GM12875 (cell line): ENCODE results near the gene APCDD1L.
"Not testable (repeated sequence)": the region's sequence is repeated elsewhere in the genome, so short reads cannot be mapped to it uniquely, and the experiment has no call there.

Source experiments
- H3K4me3 ChIP-seq: one replicate; pipeline ENCODE4 v1.5.1; 2011; ENCODE audit warnings: low read depth, low read length, control low read depth
- TF ChIP-seq, protein P1 (sequence below): IDR thresholded peaks from 2 replicates; pipeline ENCODE4 v1.5.1; 2011; ENCODE audit warnings: low read depth, mild to moderate bottlenecking, control low read depth, inconsistent platforms, low read length, moderate library complexity, borderline replicate concordance; ENCODE audit not compliant: insufficient read depth

APCDD1L gene

DNA sequence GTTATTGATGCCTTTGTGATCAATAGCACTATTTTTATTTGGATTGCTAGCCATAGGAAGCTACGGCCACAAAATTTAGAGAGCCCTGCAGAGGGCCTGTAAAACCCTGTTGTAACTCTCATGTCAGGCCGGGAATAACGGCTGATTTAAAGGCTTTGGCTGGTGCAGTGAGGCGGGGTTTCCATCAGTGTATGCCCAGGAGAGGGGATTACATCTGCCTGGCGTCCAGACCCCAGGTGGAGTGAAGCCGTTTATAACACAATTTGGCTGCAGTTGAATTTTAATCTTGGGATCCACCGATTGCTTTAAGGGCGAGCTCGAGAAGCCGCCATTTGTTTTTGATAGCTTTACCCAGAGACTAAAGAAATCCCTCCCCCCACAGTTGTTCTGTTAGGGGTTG is 29.1 kb upstream of the APCDD1L start:
- H3K4me3 ChIP-seq, result no peak overlapping the region
- TF ChIP-seq, protein P1, sequence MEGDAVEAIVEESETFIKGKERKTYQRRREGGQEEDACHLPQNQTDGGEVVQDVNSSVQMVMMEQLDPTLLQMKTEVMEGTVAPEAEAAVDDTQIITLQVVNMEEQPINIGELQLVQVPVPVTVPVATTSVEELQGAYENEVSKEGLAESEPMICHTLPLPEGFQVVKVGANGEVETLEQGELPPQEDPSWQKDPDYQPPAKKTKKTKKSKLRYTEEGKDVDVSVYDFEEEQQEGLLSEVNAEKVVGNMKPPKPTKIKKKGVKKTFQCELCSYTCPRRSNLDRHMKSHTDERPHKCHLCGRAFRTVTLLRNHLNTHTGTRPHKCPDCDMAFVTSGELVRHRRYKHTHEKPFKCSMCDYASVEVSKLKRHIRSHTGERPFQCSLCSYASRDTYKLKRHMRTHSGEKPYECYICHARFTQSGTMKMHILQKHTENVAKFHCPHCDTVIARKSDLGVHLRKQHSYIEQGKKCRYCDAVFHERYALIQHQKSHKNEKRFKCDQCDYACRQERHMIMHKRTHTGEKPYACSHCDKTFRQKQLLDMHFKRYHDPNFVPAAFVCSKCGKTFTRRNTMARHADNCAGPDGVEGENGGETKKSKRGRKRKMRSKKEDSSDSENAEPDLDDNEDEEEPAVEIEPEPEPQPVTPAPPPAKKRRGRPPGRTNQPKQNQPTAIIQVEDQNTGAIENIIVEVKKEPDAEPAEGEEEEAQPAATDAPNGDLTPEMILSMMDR, result no peak

DNA sequence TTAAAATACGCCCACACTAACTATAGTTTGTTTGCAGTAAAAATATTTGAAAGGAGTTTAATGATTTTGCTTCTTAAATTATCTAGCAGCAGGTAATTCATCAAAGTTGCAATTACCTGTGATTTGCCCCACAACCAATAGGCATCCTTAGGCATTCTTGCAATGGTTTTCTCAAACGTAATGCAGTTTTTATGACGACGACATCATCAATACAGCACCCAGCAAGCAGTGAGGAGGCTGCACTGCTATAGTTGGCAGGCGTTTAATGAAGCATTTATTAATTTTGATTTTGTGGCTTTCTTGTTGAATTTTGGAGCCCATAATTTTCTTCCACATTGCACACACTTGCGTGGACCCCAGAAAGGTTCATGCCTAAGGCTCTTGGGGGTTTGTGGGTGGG is 28.1 kb upstream of the APCDD1L start:
- H3K4me3 ChIP-seq, result no peak overlapping the region
- TF ChIP-seq, protein P1, result no peak

DNA sequence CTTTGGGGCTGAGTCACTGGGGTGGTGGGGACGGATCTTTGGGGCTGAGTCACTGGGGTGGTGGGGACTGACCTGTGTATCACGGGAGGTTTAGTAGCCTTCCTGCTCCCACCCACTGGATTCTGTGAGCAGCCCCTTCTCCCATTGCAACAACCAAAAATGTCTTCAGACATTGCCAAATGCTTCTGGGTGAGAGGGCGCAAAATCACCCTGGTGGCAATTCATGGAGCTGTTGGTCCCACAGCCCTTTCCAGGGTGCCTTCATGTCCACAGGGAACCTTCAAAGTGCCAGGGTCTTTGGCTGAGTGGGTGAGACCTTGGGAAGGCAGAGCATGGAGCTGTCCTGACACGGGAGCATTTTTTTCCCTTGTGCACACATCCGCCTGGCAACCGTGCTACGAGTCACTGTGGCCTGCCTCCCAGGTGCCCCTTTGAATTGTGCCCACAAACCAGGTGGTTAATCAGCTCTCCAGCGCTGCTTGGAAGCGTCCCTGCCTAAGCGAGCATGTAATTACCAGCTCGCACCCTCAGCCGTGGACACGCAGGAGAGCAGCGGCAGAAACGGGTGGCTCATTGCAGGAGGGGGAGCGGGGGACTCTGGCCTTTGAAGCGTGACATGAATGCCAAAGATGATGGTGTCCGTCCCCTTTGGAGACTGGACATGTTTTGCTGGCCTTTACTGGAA is 27.4 kb upstream of the APCDD1L start:
- no peak overlapping the region for H3K4me3 ChIP-seq
- TF ChIP-seq, protein P1, result no peak

DNA sequence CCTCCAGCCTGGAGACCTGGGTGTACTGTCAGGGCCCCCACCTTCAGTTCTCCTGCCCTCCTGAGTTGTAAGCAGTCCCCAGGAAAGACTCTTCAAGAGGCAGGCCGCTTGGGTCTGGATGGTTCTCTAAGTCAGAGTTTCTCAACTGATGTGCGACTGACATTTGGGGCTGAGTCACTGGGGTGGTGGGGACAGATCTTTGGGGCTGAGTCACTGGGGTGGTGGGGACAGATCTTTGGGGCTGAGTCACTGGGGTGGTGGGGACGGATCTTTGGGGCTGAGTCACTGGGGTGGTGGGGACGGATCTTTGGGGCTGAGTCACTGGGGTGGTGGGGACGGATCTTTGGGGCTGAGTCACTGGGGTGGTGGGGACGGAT is 26.8 kb upstream of the APCDD1L start:
- not testable (repeated sequence) for H3K4me3 ChIP-seq

DNA sequence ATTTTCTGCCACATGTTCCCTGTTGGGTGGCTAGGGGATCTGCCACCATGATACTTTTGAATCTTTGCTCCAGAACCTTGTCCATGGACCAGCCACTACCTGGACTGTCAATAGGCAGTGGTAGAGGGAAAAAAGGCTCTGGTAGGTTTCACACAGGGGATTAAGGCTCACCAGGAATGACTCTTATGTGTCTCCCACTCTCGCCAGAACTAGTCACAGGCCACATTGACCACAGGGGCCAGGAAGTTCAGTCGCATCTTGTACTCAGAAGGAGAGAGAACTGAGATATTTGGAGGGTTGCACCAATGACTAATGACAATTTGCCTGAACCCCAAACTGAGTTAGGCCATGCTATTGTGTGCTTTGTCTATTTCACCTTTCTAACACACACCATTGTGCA is 23.6 kb upstream of the APCDD1L start:
- H3K4me3 ChIP-seq, result no peak overlapping the region

DNA sequence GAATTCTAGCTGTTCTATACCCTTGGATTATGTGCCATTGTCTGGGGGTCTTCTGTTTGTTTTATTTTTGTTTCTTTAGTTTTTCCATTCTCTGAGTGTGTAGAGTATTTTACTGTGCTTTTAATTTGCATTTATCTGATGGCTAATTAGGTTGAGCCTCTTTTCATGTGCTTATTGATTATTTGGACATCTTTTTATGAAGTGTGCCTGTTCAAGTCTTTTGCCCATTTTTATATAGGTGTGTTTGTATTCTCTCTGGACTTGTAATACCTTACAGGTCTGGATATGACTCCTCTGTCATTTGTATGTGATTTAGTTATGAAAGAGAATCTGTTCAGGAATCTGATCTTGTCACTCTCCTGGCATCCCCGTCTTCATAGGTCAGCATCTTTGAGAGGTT is 22.6 kb upstream of the APCDD1L start:
- TF ChIP-seq, protein P1, result no peak
- H3K4me3 ChIP-seq, result no peak overlapping the region

More for the DNA sequence above, 23.6 kb upstream of the APCDD1L start:
- TF ChIP-seq, protein P1, result no peak

DNA sequence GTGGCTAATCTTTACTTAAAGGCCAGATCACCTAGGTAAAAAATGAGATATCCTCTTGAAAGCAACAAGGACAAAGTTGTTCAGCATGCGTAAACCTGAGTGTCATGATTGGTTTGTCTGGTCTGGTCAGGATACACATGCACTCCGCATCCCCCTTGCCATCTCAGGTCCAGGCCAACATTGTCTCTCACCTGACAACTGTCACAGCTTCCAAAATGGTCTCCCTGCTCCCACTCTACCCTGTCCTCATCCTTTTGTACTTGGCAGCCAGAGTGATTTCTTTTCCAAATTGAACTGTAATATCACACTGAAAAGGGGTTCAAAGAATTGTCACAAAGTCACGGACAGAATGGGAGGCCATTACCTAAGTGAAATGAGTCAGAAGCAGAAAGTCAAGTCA is 21.1 kb upstream of the APCDD1L start:
- H3K4me3 ChIP-seq, result no peak overlapping the region
- TF ChIP-seq, protein P1, result no peak

DNA sequence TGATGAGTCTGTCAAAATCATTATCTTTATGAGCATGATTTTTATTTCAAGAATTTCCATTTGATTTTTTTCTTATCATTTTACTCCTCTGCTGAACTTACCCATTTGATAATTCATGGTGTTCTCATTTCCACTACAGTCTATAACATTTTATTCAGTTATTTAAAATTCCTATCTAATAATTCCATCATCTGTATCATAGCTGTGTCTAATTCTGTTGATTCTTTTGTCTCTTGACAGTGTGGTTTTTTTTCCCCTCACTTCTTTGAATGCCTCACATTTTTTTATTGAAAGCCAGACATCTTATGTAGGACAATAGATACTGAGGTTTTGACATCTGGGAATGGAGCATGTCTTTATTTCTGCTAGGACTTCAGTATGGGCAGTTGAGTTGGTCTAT is 16.5 kb upstream of the APCDD1L start:
- TF ChIP-seq, protein P1, result no peak
- H3K4me3 ChIP-seq, result no peak overlapping the region
